IPS DF 4.7 (cell line): ENCODE measurements around the gene PHLDA3.
"Not testable (repeated sequence)": the region's sequence is repeated elsewhere in the genome, so short reads cannot be mapped to it uniquely, and the experiment has no call there.

ENCODE experiments used
- DNase-seq: peaks from one replicate; pipeline ENCODE4 v3.0.0-alpha.2; 2013; ENCODE audit warnings: low spot score; ENCODE audit errors: extremely low read depth

The PHLDA3 gene

DNA sequence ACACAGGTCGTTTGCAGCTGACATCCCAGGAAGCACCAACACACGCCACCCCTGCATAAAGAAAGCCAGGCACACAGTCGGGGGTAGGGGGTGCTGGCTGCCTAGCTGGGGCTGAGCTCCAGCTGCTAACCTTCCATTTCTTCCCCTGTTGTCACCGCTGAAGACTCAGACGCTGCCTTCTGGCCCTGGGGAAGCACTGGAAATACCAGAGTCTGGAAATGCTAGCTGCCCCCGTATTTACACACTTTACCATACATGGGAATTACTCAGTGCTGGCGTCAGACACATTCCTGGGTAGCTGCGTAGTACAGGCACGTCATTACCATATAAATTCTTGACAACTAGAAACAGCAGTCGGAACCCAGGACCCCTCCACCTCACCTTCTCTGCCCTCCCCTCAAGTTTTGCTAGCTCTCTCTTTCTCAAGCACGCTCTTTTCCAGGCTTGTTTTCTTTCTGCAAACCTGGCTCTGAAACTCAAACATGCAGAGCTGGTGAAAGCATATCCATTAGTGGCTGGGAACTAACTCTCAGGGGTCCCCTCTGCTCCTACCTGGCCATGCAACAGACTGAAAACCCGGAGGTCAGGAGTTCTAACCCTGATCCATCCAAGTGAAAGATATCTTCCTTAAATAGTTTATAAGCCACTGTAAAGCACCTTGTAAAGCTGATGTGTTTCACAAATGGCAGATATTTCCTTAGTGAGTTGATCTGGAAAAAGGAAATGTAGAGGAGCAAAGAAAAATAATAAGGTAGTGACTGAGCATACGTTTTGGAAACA is 34.6 kb upstream of the PHLDA3 start:
- no peak for DNase-seq

DNA sequence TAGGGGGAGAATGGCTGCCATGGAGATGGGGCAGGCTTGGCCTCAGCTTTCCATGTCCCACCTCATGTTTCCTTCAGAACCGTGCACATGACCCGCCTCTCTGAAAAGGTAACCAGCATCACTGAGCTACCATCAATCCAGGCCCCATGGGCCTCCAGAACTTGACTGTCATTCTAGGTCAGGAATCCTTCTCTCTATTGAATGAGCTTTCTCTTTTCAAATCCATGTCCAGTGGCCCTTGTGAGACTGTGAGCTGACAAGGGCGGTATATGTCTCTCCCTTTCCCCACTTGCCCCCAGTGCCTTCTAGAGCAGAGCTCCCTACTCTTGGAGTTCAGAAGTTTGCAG is 33.5 kb upstream of the PHLDA3 start:
- DNase-seq: no peak

DNA sequence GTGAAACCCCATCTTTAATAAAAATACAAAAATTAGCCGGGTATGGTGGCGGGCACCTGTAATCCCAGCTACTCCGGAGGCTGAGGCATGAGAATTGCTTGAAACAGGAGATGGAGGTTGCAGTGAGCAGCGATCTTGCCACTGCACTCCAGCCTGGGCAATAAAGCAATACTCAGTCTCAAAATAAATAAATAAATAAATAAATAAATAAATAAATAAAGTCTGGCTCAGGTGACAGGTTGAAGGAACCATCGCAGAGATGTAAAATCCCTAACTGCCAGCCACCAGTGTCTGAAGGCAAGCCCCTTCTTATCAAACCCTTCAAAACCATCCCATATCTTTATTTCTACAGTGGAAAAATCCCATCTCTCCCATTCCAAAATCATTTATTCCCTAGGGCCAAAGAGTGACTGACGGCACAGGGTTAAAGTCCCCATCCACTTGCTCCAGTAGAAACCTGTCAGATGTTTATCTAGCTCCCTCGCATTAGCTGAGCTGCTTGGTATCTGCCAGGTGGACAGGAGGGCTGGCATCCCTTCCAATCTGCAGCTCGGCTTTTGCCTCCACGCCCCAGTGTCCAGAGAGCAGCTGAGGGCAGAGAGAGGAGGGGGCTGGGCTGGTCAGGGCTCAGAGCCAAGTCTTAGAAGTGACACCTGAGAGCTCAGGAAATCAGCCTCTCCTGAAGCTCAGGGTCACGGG is 33.0 kb upstream of the PHLDA3 start:
- no peak for DNase-seq

DNA sequence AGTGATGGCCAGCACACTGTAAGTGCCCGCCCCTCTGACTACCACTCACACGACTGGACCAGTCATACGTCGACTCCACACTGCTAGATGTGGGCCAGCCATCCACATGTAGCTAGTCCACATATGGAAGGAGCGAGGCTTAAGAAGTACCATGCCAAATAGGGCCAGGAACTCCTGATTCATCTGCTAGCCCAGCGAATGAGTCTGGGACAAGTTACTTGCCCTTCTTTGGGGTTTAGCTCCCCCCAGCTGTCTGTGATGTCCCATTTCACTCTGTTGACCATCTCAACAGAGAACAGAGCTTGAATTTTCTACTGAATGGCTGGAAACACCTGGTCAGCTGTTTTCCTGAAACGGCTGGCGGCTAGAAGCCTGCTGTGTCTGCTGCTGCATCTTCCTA is 32.2 kb upstream of the PHLDA3 start:
- no peak for DNase-seq

DNA sequence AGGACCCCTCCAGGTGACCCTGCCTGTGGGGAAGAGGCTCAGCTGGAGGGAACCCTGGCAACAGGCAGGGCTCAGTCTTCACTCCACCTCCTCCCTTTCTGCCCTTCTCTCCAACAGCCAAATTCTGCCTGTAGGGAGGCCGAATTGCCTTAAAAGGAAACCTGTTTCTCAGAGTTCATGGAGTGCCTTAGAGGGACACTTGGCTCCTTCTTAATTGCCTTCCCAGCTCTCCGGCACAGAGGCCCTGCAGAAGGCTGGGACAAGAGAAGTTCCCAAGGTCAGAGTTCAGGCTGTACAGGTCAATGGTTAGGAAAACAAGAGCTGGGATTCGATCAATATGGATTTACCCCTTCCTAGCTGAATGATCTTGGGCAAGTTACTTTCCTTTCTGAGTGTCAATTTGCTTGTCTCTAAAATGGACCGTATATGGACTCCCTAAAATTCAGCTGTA is 31.7 kb upstream of the PHLDA3 start:
- DNase-seq: no peak

DNA sequence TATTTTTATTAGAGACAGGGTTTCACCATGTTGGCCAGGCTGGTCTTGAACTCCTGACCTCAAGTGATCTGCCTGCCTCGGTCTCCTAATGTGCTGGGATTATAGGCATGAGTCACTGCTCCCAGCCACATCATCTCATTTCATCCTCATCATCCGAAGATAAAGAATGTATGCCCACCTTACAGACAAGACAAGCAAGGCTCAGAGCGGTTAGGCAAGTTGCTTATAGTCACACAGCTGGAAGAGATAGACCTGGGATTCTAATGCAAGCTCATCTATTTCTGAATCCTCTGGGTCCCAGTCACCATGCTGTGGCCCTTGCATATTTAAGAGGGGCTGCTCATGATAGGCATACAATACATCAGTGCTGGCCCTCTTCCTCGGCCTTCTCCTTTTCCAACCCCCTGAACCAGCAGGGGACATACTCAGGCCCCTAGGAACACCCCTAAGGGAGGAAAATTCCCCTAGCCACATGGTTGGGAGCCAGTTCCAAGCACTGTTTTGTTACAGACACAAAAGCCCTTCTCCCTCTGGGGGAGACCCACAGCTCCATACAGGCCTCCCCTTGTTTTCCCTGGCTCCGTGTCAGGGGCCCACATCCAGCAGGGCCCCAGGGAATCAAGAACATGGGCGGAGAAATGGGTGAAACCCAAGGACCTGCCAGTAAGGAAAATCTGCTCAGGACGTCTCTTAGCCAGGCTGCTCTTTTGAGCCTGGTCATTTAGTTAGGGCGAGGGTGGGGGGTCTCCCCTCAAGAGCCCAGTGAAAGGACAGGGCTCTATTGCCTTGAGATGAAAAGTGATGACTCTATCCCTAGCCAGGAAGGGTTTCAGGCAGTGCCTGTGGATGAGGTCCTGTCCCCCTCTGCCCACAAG is 31.0 kb upstream of the PHLDA3 start:
- DNase-seq: no peak

DNA sequence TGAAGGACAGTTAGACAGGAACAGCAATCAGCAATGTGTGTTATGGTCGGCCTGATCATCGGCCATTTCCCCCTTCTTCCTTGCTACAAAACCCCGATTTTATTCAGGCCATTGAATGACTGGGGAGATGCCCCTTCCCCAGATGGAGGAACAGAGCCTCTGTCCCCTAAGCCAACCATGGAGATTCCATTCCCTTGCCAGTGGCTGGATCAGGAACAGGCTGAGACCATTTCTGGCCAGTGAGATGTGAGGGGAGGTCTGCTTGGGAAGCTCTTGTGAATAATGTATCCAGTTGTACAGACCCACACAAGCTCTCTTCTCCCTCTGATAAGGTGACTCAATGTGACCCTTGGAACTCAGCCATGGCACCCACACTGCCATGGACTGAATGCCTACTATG is 30.2 kb upstream of the PHLDA3 start:
- DNase-seq: no peak

DNA sequence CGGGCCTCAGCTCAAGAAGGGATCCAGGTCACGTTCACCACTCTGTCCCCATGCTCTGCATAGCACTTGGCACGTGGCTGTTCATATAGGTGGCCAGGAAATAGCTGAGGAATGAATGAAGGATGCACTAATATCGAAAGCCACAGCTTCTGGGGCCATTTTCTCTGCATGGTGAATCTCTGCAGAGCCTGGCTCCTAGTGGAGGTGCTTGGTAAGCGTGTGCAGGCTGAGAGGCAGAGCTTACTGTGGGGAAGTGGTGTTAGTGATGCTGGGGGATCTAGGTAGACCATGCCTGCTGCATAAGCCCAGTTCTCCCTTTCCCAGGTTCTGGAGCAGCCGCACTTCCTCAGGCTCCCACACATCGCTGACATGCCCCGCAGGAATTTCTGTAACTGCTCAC is 29.6 kb upstream of the PHLDA3 start:
- DNase-seq: no peak

DNA sequence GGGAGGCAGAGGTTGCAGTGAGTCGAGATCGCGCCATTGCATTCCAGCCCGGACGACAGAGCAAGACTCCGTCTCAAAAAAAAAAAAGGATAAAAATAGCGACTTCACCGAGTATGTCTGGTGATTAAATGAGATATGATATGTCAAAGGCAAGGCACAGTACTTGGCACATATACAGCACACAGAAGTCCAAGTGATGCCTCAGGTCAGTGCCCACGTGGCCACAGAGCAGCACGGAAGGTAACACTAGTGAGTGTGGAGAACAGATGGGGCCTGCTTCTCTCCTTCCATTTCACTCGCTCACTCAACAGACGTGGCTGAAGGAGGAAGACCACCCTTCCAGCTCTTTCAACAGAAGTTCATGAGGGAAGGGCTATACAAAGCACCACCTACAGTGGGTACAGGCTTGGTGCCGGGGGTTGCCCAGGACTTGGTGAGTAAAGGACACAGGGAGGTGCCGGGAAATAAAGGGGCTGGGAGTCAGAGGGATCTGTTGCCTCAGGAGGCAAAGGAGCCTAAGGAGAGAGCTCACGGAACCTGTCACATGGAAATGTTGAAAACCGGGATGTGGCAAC is 29.0 kb upstream of the PHLDA3 start:
- DNase-seq: no peak

DNA sequence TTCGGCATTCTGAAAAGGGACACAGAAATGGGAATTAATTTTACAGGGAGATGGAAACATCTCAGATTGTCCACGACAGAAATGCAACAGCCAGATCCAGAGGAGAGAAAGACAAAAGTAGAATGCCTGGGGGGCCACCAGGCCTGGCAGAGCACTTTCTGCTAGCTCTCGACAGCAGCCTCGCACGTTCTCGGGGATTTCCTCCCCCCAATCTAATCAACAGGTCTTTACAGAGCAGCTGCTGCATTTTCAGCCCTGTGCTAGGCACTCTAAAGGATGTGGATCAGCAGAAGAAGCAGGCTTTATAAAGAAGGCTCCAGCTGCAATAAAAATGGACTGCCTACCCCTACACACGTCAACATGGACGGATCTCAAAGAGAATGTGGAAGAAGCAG is 27.3 kb upstream of the PHLDA3 start:
- DNase-seq: no peak

DNA sequence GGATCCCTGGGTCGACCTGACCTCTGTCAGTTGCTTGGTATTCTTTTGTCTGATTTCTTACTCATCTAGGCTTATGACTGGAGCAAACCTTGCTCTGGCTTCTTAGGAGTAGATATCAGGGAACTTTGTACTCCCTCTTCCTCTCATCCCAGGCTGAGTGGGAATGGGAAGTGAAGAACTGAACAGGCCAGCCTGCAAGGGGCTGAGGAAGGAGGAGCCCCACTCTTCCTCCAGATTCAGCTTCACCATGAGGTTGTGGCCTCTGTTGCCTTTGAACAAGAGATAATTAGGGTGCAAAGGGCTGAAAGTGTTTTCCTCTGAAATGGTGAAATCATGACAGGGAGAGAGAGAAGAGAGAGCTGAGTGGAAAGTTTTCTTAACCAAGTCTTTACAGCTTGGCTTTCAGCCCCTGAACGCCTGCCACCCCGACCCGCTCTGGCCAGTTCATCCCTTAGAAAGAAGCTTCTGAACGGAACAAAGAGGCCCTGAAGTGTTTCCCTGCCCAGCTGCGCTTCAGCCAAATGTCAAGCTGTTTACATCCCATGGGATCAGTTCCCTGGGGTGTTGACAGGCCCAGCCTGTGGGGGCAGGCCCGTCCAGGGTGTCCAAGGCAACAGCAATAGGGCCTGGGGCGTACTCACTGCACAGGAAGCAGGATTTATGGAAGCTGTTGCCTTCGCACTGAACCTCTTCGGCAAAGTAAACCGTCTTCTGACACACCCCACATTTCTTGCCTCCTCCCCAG is 26.7 kb upstream of the PHLDA3 start:
- no peak for DNase-seq

DNA sequence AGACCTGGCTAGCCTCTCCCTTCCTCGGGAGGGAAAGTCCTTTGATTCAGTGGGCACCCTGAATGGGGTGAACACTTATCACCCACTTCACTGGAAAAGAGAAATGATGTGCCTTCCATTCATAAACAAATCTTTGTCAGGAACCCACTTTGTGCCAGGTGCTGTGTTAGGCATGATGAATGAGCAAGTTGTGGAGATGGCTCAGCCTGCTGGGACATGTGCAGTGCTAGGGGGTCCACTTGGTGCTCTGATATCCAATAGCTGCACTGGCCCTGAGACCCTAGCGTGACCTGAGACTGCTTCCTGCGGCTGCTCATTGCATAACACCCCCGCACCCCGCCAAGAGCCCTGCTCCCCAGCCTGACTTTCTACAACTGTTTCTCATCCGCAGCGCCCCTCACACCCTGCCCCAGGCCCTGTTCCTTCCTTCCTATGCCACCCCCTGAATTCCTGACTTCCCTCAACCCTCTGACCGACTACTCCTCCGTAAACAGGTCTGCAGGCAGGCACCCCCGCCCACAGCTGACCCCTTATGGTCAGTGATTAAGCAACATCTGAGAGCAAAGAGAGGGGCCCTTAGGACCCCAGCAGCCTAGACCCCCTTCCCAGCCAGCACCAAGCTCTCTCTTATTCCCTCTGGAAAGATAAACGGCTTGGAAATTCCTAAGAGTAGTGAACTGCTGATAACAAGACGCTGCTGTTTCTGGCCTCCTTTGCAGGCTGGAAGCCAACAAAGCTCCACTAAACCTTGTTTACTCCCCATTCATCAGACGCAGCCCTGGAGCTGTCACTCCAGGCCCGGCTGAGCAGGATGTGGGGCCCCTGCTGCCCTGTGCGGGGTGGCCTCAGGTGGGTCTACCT is 25.0 kb upstream of the PHLDA3 start:
- DNase-seq: no peak

DNA sequence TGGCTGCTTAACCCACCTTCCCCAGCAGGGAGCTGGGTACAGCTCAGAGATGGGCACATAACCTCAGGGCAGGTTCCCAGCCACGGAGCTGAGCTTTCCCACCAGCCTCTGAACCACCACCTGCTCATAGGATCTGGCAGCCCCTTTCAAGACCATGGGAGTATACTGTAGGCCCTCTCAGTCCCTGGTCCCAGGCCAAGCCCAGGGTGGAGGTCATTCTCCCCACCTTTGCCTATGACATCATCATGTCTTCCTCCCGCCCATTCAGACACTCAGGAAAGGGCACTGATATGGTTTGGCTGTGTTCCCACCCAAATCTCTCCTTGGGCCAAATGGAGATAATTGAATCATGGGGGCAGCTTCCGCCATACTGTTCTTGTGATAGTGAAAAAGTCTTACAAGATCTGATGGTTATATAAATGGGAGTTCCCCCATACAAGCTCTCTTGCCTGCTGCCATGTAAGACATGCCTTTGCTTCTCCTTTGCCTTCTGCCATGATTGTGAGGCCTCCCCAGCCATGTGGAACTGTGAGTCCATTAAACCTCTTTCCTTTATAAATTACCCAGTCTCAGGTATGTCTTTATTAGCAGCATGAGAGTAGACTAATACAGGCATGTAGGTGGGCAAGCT is 24.2 kb upstream of the PHLDA3 start:
- not testable (repeated sequence) for DNase-seq

DNA sequence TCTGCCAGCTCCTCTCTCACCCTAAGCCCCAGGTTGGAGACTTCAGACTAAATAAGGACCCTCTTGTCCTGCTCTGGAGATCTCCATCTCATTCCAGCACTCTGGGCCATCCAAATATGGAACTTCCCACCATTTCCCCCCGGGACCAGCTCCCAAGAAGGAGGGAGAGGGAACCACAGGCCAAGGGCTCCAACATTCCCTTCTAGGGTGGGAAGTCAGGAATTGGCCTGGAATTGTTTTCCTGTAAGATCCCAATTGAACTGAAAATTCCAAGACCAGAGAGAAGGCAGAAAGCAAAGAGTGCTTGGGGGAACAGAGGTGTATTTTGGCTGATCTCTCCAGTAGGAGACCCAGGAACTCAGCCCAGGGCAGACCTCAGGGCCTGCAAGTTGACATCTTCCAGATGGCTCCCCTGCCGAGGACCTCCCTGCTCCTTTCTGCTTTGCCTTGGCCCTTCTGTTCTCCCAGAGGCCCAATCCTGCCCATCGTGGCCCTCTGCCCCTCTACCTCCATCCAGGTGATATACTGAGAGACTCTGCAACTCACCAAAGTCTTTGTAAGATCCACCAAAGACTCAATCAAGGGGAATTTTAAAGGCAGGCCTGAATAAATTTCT is 23.0 kb upstream of the PHLDA3 start:
- DNase-seq: no peak

DNA sequence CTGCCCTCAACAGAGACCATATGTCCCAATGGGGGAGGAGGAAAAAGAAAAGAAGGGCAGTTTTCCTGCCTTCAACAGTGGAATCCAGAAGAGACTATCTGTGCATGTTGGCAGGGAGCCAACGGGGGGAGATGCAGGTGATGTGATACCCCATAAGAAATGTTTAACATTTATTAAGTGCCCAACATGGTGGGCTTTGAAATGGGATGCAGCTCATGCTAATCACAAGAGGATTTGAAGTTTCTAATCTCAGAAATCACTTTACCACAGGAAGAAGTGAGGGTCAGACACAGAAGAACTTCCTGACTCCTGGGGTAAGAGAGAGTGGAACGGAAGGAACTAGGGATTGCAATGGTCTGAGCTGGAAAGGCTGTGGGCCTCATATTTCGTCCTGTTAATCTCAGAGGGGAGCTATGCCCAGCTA is 21.7 kb upstream of the PHLDA3 start:
- no peak for DNase-seq

DNA sequence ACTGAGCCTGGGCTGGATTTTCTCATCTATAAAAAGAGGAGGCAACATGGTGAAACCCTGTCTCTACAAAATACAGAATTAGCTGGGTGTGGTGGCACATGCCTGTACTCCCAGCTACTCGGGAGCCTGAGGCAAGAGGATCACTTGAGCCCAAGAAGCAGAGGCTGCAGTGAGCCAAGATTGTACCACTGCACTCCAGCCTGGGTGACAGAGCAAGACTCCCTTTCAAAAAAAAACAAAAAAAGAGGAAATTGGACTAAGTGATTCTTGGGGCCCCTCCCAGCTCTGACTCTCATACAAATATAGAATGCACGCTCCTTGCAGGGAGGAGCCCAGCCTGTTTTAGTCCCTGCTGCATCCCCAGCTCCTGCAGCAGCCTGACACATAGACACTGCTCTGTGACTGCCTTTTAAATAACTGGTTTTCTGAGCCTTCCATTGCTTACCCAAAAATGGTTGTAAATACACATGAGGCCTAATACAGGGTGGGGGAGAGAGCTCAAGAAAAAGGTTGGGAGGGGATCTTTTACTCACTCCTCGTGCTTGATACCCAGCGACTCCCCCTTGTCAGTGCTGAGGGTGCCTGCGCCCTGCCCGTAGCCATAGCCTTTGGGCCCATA is 20.8 kb upstream of the PHLDA3 start:
- DNase-seq: no peak

DNA sequence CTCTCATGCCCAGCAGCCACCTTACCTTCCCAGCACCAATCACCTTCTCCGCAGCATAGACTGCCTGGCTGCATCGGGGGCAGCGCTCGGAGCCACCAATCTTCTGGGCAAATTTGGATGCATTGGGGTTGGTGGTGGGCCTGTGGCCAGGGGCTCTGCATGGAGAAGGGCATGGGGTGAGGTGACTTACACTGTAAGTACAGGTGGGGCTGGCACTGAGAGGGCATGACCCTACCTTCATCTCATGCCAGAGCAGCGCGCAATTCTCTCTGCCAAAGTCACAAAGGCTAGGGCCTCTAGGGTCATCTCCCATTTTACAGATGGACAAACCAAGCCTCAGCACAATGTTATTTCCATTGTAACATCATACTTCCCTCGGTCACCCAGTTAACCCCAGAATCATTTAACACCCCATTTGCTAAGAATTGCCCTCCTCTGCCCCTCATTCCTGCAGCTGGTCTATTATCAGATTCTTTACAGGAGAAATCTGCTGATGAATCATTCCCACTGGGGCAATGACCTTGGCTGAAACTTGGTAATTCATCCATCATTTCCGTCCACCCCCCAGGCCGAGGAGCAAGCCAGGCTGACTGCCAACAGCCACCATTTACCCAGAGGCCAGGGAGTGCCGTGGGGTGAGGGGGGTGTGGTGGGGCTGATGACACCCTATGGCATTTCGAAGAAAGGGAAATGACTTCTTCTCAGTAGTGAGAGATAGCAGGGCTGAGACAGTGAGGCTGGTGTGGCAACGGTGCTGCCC is 20.0 kb upstream of the PHLDA3 start:
- no peak for DNase-seq

DNA sequence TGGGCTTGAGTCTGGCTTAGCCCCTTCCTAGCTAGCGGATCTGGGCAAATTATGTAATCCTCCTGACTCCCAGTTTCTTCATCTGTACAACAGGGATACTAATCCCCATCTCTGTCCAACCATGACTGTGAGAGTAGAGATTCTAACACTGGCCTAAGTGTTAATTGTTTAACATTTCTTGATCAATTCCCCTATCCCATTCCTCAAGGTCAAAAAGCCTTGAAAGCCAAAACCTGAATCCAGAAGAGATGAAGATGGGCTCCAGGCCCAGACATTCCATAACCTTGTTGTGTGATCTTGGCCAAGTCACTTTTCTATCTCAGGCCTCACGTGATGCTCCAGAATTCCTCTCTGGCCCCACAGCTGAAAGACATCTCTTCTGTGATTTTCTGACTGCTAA is 18.8 kb upstream of the PHLDA3 start:
- DNase-seq: no peak
